ENCODE data around the gene ARHGAP27.
"Not testable (repeated sequence)": the region's sequence is repeated elsewhere in the genome, so short reads cannot be mapped to it uniquely, and the experiment has no call there.

Gene ARHGAP27

DNA sequence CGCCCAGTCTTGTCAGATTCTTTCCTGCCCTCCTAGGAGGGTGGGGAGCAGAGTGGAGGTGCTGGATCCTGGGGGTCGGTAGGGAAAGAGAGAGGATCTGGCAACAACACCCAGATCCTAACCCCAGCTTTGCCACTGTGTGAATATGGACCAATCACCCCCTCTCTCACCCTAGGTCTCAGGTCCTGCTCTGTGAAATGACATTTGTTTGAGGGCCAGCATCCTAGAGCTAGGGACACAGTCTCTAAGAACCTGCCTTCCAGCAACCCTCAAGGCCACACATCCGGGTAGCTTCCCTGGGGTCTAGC is 87.5 kb downstream of the ARHGAP27 start:
- H3K4me3 ChIP-seq (ENCODE audit: low read length) = no peak overlapping the region
- no peak for DNase-seq (ENCODE audit: low read depth, low spot score)

DNA sequence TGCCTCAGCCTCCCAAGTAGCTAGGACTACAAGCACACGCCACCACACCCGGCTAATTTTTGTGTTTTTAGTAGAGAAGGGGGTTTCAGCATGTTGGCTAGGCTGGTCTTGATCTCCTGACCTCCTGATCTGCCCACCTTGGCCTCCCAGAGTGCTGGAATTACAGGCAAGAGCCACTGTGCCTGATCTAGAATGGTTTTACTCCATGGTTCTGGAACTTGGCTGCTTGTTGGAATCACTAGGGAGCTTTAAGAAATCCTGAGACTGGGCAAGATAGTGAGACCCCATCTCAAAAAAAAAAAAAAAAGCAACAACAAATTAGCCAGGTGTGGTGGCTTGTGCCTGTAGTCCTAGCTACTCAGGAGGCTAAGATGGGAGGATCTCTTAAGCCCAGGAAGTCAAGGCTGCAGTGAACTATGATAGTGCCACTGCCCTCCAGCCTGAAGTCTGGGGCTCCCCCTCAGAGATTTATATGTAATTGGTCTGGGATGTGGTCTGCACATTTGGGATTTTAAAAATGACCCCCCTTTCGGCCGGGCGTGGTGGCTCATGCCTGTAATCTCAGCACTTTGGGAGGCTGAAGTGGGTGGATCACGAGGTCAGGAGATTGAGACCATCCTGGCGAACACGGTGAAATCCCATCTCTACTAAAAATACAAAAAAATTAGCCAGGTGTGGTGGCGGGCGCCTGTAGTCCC is 88.6 kb downstream of the ARHGAP27 start:
- DNase-seq (ENCODE audit: low read depth, low spot score); H3K4me3 ChIP-seq (ENCODE audit: low read length): not testable (repeated sequence)
